Thymus (tissue), 11 donors: ENCODE measurements around the gene LCMT1. TPM values are rescaled to one million over a fixed set of nuclear protein-coding genes. Genes with fewer than 3 reads are reported as not detected.

Experiments
- DNase-seq, 9 donors: peaks; one replicate each; pipeline ENCODE4 v3.0.0-alpha.2; 2013; ENCODE audit warnings: low spot score in 9 of 9, low read depth in 6 of 9, missing footprints in 1 of 9
- H3K27ac ChIP-seq, 2 donors: one replicate each; pipeline ENCODE4 v1.5.1; 2013; ENCODE audit warnings: control low read depth in 1 of 2, low read depth in 1 of 2, low read length in 1 of 2, mild to moderate bottlenecking in 1 of 2, moderate library complexity in 1 of 2
- H3K27me3 ChIP-seq, 2 donors: one replicate each; pipeline ENCODE4 v1.5.1; 2013; ENCODE audit warnings: low read length in 1 of 2; ENCODE audit not compliant: control insufficient read depth in 2 of 2, insufficient read depth in 1 of 2
- H3K36me3 ChIP-seq, 2 donors: one replicate each; pipeline ENCODE4 v1.5.1; 2013; ENCODE audit warnings: low read length in 1 of 2, mild to moderate bottlenecking in 1 of 2, moderate library complexity in 1 of 2; ENCODE audit not compliant: control insufficient read depth in 2 of 2, insufficient read depth in 2 of 2
- H3K4me1 ChIP-seq, 2 donors: one replicate each; pipeline ENCODE4 v1.5.1; 2013; ENCODE audit warnings: low read length in 2 of 2; ENCODE audit not compliant: control insufficient read depth in 2 of 2, insufficient read depth in 2 of 2
- H3K4me3 ChIP-seq, 2 donors: one replicate each; pipeline ENCODE4 v1.5.1; 2013; ENCODE audit warnings: low read length in 2 of 2, control low read depth in 1 of 2, mild to moderate bottlenecking in 1 of 2
- H3K9me3 ChIP-seq, 2 donors: one replicate each; pipeline ENCODE4 v1.5.1; 2013; ENCODE audit warnings: low read length in 1 of 2, mild to moderate bottlenecking in 1 of 2; ENCODE audit not compliant: control insufficient read depth in 2 of 2, insufficient read depth in 1 of 2
- WGBS: extraction: QIAGEN DNeasy Blood & Tissue Kit; methylation state at CpG from one replicate; pipeline ENCODE4 v1.1.7; 2013; 5-methylcytosine and 5-hydroxymethylcytosine counted together
- polyA plus RNA-seq: library from polyadenylated mRNA; stranded (reverse); fragments of 200-250 nt; gene quantifications from one replicate; pipeline ENCODE4 v1.2.3, GENCODE V29; 2013
- total RNA-seq: library from RNA; stranded (reverse); fragments of 120-200 nt; gene quantifications from one replicate; pipeline ENCODE4 v1.2.4, GENCODE V29; 2013
- donor health status: healthy.

The LCMT1 gene
- total and polyA plus RNA-seq, 2 donors: 33.4 to 41.9 TPM

- DNase-seq: no peak
Measured at GRCh38 chr16:25184771-25185170, 73.2 kb downstream of the LCMT1 start.

GRCh38 chr16:25187491-25187795 lies 75.9 kb downstream of the LCMT1 start:
- Histone ChIP-seq H3K4me1 (no peaks in the 10 kb centered on the region), H3K4me3 (no peak overlapping the region), H3K9me3 (no peaks in the 10 kb centered on the region), H3K27ac (no peak overlapping the region), H3K36me3 (no peaks in the 10 kb centered on the region), H3K27me3 (no peaks in the 10 kb centered on the region)
- 98% methylated on average over 3 of the region's 3 CpGs for WGBS
- DNase-seq: no peak

More at GRCh38 chr16:25184771-25185170, 73.2 kb downstream of the LCMT1 start:
- no peaks in the 10 kb centered on the region for H3K9me3 ChIP-seq
- H3K27me3 ChIP-seq: no peaks in the 10 kb centered on the region
- H3K36me3 ChIP-seq: no peaks in the 10 kb centered on the region
- WGBS: 96% methylated on average over 3 of the region's 3 CpGs
- H3K4me3 ChIP-seq: no peak overlapping the region
- H3K4me1 ChIP-seq: no peaks in the 10 kb centered on the region
- H3K27ac ChIP-seq: no peak overlapping the region

- Histone ChIP-seq H3K27ac (no peak overlapping the region), H3K9me3 (no peaks in the 10 kb centered on the region), H3K4me1 (no peaks in the 10 kb centered on the region), H3K4me3 (no peak overlapping the region), H3K27me3 (no peaks in the 10 kb centered on the region), H3K36me3 (no peaks in the 10 kb centered on the region)
- no peak for DNase-seq
- WGBS: 99% methylated on average over 6 of the region's 6 CpGs
Measured at GRCh38 chr16:25189305-25189704, 77.8 kb downstream of the LCMT1 start.

GRCh38 chr16:25192096-25192495 lies 80.6 kb downstream of the LCMT1 start:
- DNase-seq: no peak
- Histone ChIP-seq H3K9me3 (no peaks in the 10 kb centered on the region), H3K27me3 (no peaks in the 10 kb centered on the region), H3K27ac (no peak overlapping the region), H3K4me1 (no peaks in the 10 kb centered on the region), H3K36me3 (no peaks in the 10 kb centered on the region), H3K4me3 (no peak overlapping the region)
- WGBS: 93% methylated on average over 6 of the region's 6 CpGs

- 97% methylated on average over 7 of the region's 7 CpGs for WGBS
- no peak for DNase-seq
- H3K4me1 ChIP-seq: no peaks in the 10 kb centered on the region
Measured at GRCh38 chr16:25194273-25194878, 82.8 kb downstream of the LCMT1 start.

GRCh38 chr16:25198021-25198420 lies 86.5 kb downstream of the LCMT1 start:
- 92% methylated on average over 4 of the region's 4 CpGs for WGBS

More at GRCh38 chr16:25194273-25194878, 82.8 kb downstream of the LCMT1 start:
- no peaks in the 10 kb centered on the region for H3K36me3 ChIP-seq
- no peak overlapping the region for H3K27ac ChIP-seq
- H3K9me3 ChIP-seq: no peaks in the 10 kb centered on the region
- H3K4me3 ChIP-seq: no peak overlapping the region
- no peaks in the 10 kb centered on the region for H3K27me3 ChIP-seq

GRCh38 chr16:25199457-25199856 lies 87.9 kb downstream of the LCMT1 start:
- no peaks in the 10 kb centered on the region for H3K36me3 ChIP-seq
- no peaks in the 10 kb centered on the region for H3K4me1 ChIP-seq
- no peak for DNase-seq
- H3K27me3 ChIP-seq: no peaks in the 10 kb centered on the region
- 96% methylated on average over 7 of the region's 7 CpGs for WGBS
- H3K4me3 ChIP-seq: no peak overlapping the region
- H3K9me3 ChIP-seq: no peaks in the 10 kb centered on the region
- H3K27ac ChIP-seq: no peak overlapping the region

More at GRCh38 chr16:25198021-25198420, 86.5 kb downstream of the LCMT1 start:
- H3K4me1 ChIP-seq: no peaks in the 10 kb centered on the region
- no peaks in the 10 kb centered on the region for H3K9me3 ChIP-seq
- no peak overlapping the region for H3K4me3 ChIP-seq
- H3K27me3 ChIP-seq: no peaks in the 10 kb centered on the region
- H3K36me3 ChIP-seq: no peaks in the 10 kb centered on the region
- H3K27ac ChIP-seq: no peak overlapping the region
- DNase-seq: no peak

GRCh38 chr16:25210758-25211157 lies 99.2 kb downstream of the LCMT1 start:
- H3K36me3 ChIP-seq: no peaks in the 10 kb centered on the region
- no peaks in the 10 kb centered on the region for H3K9me3 ChIP-seq
- no peak overlapping the region for H3K27ac ChIP-seq
- H3K4me1 ChIP-seq: no peaks in the 10 kb centered on the region
- 16% methylated on average over 4 of the region's 4 CpGs for WGBS
- no peak overlapping the region for H3K4me3 ChIP-seq
- no peaks in the 10 kb centered on the region for H3K27me3 ChIP-seq
- no peak for DNase-seq

- Histone ChIP-seq H3K36me3 (no peaks in the 10 kb centered on the region), H3K4me1 (no peaks in the 10 kb centered on the region), H3K27ac (no peak overlapping the region), H3K4me3 (no peak overlapping the region), H3K9me3 (no peaks in the 10 kb centered on the region), H3K27me3 (no peaks in the 10 kb centered on the region)
- WGBS: 98% methylated on average over 2 of the region's 2 CpGs
- DNase-seq: no peak
Measured at GRCh38 chr16:25212636-25213035, 101.1 kb downstream of the LCMT1 start.
